Measurements from ENCODE around the gene STXBP2.

The STXBP2 gene

GRCh38 chr19:7620442-7621412, 16.2 kb upstream of the STXBP2 start:
- no peak for DNase-seq
- no peak overlapping the region for H3K9ac ChIP-seq (ENCODE audit: low read depth, low read length)
- no peak overlapping the region for H3K4me2 ChIP-seq (ENCODE audit: insufficient read depth, low read length)
- no peak overlapping the region for H3K4me3 ChIP-seq (ENCODE audit: low read depth in 1 of 2, low read length in 2 of 2)
- H3K79me2 ChIP-seq (ENCODE audit: insufficient read depth, low read length), result peaks cover 2% of the 10 kb centered on the region; the same call in 1 of the 2 replicates
- peaks cover 25% of the 10 kb centered on the region for H4K20me1 ChIP-seq (ENCODE audit: insufficient read depth, low read length)
- no peaks in the 10 kb centered on the region for H3K9me3 ChIP-seq (ENCODE audit: insufficient read depth, low read length, severe bottlenecking)
- no peak for ATAC-seq (ENCODE audit: insufficient read depth, low read depth)
- H2AFZ ChIP-seq (ENCODE audit: low read depth, low read length), result no peak overlapping the region
- no peaks in the 10 kb centered on the region for H3K4me1 ChIP-seq (ENCODE audit: insufficient read depth, low read length)
- TF ChIP-seq EZH2 (IDR thresholded peaks at IDR 0.05; ENCODE audit: borderline replicate concordance, low read depth, low read length, severe bottlenecking), result no peak
- no peak for TF ChIP-seq CTCF (IDR thresholded peaks at IDR 0.05; ENCODE audit: borderline replicate concordance, extremely low read depth, low read length, poor library complexity, severe bottlenecking)
- no peaks in the 10 kb centered on the region for H3K27me3 ChIP-seq (ENCODE audit: insufficient read depth, low read length, poor library complexity)
- no peak overlapping the region for H3K27ac ChIP-seq (ENCODE audit: low read length)
- H3K36me3 ChIP-seq (ENCODE audit: insufficient read depth, low read length), result peaks cover 63% of the 10 kb centered on the region

GRCh38 chr19:7622933-7623685, 13.8 kb upstream of the STXBP2 start:
- no peak for DNase-seq
- Histone ChIP-seq H3K36me3 (ENCODE audit: insufficient read depth, low read length) (peaks cover 86% of the 10 kb centered on the region), H3K4me2 (ENCODE audit: insufficient read depth, low read length) (no peak overlapping the region)

GRCh38 chr19:7623725-7624603, 12.9 kb upstream of the STXBP2 start:
- no peaks in the 10 kb centered on the region for H3K27me3 ChIP-seq (ENCODE audit: insufficient read depth, low read length, poor library complexity)
- H3K4me1 ChIP-seq (ENCODE audit: insufficient read depth, low read length), result peaks cover 25% of the 10 kb centered on the region
- H3K27ac ChIP-seq (ENCODE audit: low read length), result no peak overlapping the region
- DNase-seq, result no peak
- H4K20me1 ChIP-seq (ENCODE audit: insufficient read depth, low read length), result peaks cover 52% of the 10 kb centered on the region
- peaks cover 80% of the 10 kb centered on the region for H3K36me3 ChIP-seq (ENCODE audit: insufficient read depth, low read length)
- TF ChIP-seq CTCF (IDR thresholded peaks at IDR 0.05; ENCODE audit: borderline replicate concordance, extremely low read depth, low read length, poor library complexity, severe bottlenecking), result no peak
- TF ChIP-seq EZH2 (IDR thresholded peaks at IDR 0.05; ENCODE audit: borderline replicate concordance, low read depth, low read length, severe bottlenecking), result no peak
- H2AFZ ChIP-seq (ENCODE audit: low read depth, low read length), result no peak overlapping the region
- no peak overlapping the region for H3K9ac ChIP-seq (ENCODE audit: low read depth, low read length)
- no peaks in the 10 kb centered on the region for H3K9me3 ChIP-seq (ENCODE audit: insufficient read depth, low read length, severe bottlenecking)
- H3K79me2 ChIP-seq (ENCODE audit: insufficient read depth, low read length), result peaks cover 35% of the 10 kb centered on the region
- H3K4me2 ChIP-seq (ENCODE audit: insufficient read depth, low read length), result no peak overlapping the region
- no peak overlapping the region for H3K4me3 ChIP-seq (ENCODE audit: low read depth in 1 of 2, low read length in 2 of 2)
- ATAC-seq (ENCODE audit: insufficient read depth, low read depth), result no peak

More at GRCh38 chr19:7622933-7623685, 13.8 kb upstream of the STXBP2 start:
- no peak overlapping the region for H3K9ac ChIP-seq (ENCODE audit: low read depth, low read length)
- no peak overlapping the region for H3K4me3 ChIP-seq (ENCODE audit: low read depth in 1 of 2, low read length in 2 of 2)
- no peak for ATAC-seq (ENCODE audit: insufficient read depth, low read depth)
- H3K27ac ChIP-seq (ENCODE audit: low read length), result no peak overlapping the region
- peaks cover 17% of the 10 kb centered on the region for H3K4me1 ChIP-seq (ENCODE audit: insufficient read depth, low read length)
- H3K27me3 ChIP-seq (ENCODE audit: insufficient read depth, low read length, poor library complexity), result no peaks in the 10 kb centered on the region
- H4K20me1 ChIP-seq (ENCODE audit: insufficient read depth, low read length), result peaks cover 44% of the 10 kb centered on the region
- peaks cover 26% of the 10 kb centered on the region for H3K79me2 ChIP-seq (ENCODE audit: insufficient read depth, low read length)
- no peaks in the 10 kb centered on the region for H3K9me3 ChIP-seq (ENCODE audit: insufficient read depth, low read length, severe bottlenecking)
- no peak overlapping the region for H2AFZ ChIP-seq (ENCODE audit: low read depth, low read length)
- TF ChIP-seq CTCF (IDR thresholded peaks at IDR 0.05; ENCODE audit: borderline replicate concordance, extremely low read depth, low read length, poor library complexity, severe bottlenecking) (no peak), EZH2 (IDR thresholded peaks at IDR 0.05; ENCODE audit: borderline replicate concordance, low read depth, low read length, severe bottlenecking) (no peak)

Data from DND-41 (cell line).